ENCODE measurements around the gene SPART. TPM values are rescaled to one million over a fixed set of nuclear protein-coding genes. Genes with fewer than 3 reads are reported as not detected.

The SPART gene, protein sequence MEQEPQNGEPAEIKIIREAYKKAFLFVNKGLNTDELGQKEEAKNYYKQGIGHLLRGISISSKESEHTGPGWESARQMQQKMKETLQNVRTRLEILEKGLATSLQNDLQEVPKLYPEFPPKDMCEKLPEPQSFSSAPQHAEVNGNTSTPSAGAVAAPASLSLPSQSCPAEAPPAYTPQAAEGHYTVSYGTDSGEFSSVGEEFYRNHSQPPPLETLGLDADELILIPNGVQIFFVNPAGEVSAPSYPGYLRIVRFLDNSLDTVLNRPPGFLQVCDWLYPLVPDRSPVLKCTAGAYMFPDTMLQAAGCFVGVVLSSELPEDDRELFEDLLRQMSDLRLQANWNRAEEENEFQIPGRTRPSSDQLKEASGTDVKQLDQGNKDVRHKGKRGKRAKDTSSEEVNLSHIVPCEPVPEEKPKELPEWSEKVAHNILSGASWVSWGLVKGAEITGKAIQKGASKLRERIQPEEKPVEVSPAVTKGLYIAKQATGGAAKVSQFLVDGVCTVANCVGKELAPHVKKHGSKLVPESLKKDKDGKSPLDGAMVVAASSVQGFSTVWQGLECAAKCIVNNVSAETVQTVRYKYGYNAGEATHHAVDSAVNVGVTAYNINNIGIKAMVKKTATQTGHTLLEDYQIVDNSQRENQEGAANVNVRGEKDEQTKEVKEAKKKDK
- 10 to 100 TPM; 33.9 to 51.2 (median 38.1) TPM for total RNA-seq

DNA sequence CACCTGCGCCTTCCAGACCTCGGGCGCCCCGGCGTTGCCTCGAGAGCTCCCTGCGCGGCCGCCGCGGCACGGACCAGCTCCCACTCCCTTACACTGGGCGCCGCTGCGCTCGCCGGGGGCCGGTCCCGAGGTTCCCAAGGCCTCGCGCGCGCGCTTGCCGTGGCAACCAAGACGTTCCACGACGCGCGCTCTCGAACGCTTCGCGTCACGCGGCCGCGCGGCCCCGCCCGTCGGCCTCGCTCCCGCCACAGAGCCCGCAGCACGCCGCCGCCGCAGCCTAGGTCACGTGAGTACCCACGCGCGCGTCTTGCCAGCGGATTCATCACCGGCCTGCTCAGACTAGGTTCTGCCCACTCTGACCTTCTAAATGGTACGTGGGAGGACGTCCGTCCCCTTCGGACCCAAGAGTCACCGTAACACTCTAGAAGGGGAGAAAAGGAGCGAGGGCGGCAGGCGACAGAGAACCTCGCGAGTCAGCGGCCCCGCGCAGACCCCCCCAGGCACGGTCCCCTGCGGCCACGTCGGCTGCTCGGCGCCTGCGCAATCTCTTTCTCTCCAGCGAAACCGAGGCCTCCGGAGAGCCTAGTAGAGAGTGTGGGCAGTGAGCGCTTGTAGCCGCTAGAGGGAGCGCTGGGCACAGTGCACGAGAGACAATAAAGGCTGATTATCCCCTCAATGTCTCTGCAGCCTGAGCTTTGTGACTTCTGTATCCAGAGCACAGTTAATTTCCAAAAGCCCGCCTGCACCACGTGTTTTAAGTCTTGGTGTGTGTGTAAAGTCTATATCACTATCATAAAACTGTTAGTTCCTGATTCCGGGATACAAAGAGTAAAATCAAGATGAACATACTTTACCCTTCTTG lies at the start of gene SPART:
Gene SPART, minus strand, starts transcription at position 173 of the 862 bp plus-strand sequence. CDS start 10,564 bp downstream, outside the sequence.
- 0 to 1% methylated on average over 10 to 34 of the region's 86 CpGs for WGBS, 2 donors
- peak within 1 kb of the TSS; percentile 60 for H3K4me3 ChIP-seq (ENCODE audit: low read depth, poor library complexity, severe bottlenecking)
- intact Hi-C loops (cut with DNase I; ENCODE audit: low total_unique reads): no loop called here
- peak in 1 of 2 donors; percentile 27 for TF ChIP-seq POLR2A (IDR thresholded peaks at IDR 0.05)
- TF ChIP-seq, protein P1, sequence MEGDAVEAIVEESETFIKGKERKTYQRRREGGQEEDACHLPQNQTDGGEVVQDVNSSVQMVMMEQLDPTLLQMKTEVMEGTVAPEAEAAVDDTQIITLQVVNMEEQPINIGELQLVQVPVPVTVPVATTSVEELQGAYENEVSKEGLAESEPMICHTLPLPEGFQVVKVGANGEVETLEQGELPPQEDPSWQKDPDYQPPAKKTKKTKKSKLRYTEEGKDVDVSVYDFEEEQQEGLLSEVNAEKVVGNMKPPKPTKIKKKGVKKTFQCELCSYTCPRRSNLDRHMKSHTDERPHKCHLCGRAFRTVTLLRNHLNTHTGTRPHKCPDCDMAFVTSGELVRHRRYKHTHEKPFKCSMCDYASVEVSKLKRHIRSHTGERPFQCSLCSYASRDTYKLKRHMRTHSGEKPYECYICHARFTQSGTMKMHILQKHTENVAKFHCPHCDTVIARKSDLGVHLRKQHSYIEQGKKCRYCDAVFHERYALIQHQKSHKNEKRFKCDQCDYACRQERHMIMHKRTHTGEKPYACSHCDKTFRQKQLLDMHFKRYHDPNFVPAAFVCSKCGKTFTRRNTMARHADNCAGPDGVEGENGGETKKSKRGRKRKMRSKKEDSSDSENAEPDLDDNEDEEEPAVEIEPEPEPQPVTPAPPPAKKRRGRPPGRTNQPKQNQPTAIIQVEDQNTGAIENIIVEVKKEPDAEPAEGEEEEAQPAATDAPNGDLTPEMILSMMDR (IDR thresholded peaks at IDR 0.05): peak in 1 of 3 donors; percentile 91
- DNase-seq (ENCODE audit: low spot score in 2 of 2): peak; percentile 93 to 98

DNA sequence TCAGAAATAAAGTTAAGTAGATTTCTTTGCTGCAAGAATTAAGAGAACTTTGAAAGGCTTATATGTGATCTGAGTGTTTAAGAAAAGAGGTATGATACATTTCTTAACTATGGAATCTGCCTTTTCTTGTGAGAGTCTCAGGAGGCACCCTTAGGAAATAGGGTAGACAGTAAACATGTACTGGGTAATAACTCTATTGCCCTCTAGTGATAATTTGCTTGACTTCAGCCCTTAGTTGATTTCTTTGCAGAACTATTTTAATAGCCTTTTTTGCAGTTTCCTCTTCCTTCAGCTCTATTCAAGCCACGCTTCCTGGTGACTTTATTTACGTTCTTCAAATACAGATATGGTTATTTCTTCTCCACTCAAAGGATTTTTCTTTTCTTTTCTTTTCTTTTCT lies 49.1 kb upstream of the SPART start:
- no peak for DNase-seq (ENCODE audit: low spot score in 2 of 2)
- 42 to 53% methylated on average over 2 of the region's 2 CpGs for WGBS, 2 donors
- intact Hi-C loops (cut with DNase I; ENCODE audit: low total_unique reads): no loop called here
- no peak for TF ChIP-seq POLR2A (IDR thresholded peaks at IDR 0.05)
- TF ChIP-seq, protein P1 (IDR thresholded peaks at IDR 0.05): no peak
- no peak overlapping the region for H3K4me3 ChIP-seq (ENCODE audit: low read depth, poor library complexity, severe bottlenecking)

GRCh38 chr13:36385489-36385888 lies 39.3 kb upstream of the SPART start:
- WGBS, 2 donors: 68 to 82% methylated on average over 1 of the region's 1 CpG
- H3K4me3 ChIP-seq (ENCODE audit: low read depth, poor library complexity, severe bottlenecking): no peak overlapping the region
- TF ChIP-seq, protein P1 (IDR thresholded peaks at IDR 0.05): no peak
- no peak for TF ChIP-seq POLR2A (IDR thresholded peaks at IDR 0.05)
- intact Hi-C loops (cut with DNase I; ENCODE audit: low total_unique reads): no loop called here
- DNase-seq (ENCODE audit: low spot score in 2 of 2): no peak

DNA sequence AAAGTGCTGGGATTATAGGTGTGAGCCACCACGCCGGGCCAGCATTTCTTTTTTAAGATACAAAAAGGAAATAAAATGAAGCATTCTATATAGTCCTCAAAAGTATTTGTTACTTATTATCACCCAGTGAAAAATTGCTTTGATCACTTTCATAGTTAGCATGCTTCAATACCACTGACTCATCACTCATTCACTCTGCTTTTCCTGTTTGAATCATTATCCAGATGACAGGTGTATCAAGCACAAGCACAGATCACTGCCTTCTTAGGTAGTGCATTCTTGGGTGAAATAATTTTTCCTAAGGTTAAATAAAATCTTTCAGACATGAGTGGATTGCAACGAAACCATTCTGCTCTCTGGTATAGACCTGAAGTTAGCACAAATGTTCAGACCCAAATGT lies 35.8 kb upstream of the SPART start:
- DNase-seq (ENCODE audit: low spot score in 2 of 2): no peak
- WGBS, 2 donors: 66 to 70% methylated on average over 3 of the region's 3 CpGs
- TF ChIP-seq POLR2A (IDR thresholded peaks at IDR 0.05): no peak
- TF ChIP-seq, protein P1 (IDR thresholded peaks at IDR 0.05): no peak
- no peak overlapping the region for H3K4me3 ChIP-seq (ENCODE audit: low read depth, poor library complexity, severe bottlenecking)
- intact Hi-C loops (cut with DNase I; ENCODE audit: low total_unique reads): no loop called here

DNA sequence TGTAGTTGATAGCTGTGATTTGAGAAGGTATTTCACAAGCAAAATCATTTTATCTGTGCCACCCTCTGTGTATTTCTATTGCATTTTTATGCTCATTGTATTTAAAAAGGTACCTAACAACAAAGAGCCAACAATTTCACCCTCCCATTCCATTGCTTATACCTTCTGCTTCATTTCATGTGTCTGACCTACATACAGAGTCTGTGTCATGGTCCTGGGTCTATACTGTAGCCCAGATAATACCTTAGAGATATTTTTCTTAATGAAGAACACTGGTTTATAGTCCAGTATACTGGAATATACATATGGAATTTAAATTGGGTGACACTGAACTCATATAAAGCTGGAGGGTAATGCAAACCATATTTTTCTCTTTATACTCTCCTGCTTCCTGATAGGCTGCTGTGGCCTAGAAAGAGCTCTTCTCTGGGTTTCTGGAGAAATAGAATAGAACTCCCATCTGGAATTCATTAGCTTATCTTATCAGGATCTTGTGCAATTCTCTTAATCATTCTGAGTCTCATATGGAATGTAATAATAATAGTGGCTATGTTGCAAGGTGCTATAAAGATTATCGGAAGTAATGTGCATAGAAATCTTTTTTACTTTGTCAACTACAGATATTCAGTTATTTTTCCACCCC lies 31.8 kb upstream of the SPART start:
- H3K4me3 ChIP-seq (ENCODE audit: low read depth, poor library complexity, severe bottlenecking): no peak overlapping the region
- DNase-seq (ENCODE audit: low spot score in 2 of 2): no peak
- 59 to 66% methylated on average over 1 of the region's 1 CpG for WGBS, 2 donors
- TF ChIP-seq POLR2A (IDR thresholded peaks at IDR 0.05): no peak
- TF ChIP-seq, protein P1 (IDR thresholded peaks at IDR 0.05): no peak
- intact Hi-C loops (cut with DNase I; ENCODE audit: low total_unique reads): no loop called here
